CD14-positive monocyte (primary cell): ENCODE measurements around the gene CTDSPL. TPM values are rescaled to one million over a fixed set of nuclear protein-coding genes. Genes with fewer than 3 reads are reported as not detected.

ENCODE experiments used
- DNase-seq, 3 donors: peaks; one replicate each; pipeline ENCODE4 v3.0.0-alpha.2; 2011 to 2022
- H2AFZ ChIP-seq: 2 replicates; pipeline ENCODE4 v1.6.0; 2012; ENCODE audit warnings: mild to moderate bottlenecking, low read depth, low read length, inconsistent platforms; ENCODE audit not compliant: insufficient read depth, poor library complexity, severe bottlenecking
- H3K27ac ChIP-seq, 2 donors: 1 replicate in 1 of 2; 2 replicates in 1 of 2; pipeline ENCODE4 v1.5.1; 2012 to 2013; ENCODE audit warnings: low read length in 2 of 2, control low read depth in 1 of 2, inconsistent platforms in 1 of 2, low read depth in 1 of 2, mild to moderate bottlenecking in 1 of 2
- H3K27me3 ChIP-seq, 2 donors: one replicate each; pipeline versions ENCODE4 v1.6.0 to v1.6.1; 2011 to 2013; ENCODE audit warnings: low read length in 2 of 2; ENCODE audit not compliant: control insufficient read depth in 2 of 2, insufficient read depth in 2 of 2
- H3K36me3 ChIP-seq, 2 donors: replicated peaks in 1 of 2; 1 replicate in 1 of 2; 2 replicates in 1 of 2; pipeline versions ENCODE4 v1.5.1 to v1.6.1; 2012 to 2013; ENCODE audit warnings: low read length in 2 of 2, control low read depth in 1 of 2, inconsistent platforms in 1 of 2, mild to moderate bottlenecking in 1 of 2; ENCODE audit not compliant: insufficient read depth in 2 of 2, control insufficient read depth in 1 of 2
- H3K4me1 ChIP-seq, 2 donors: 1 replicate in 1 of 2; 2 replicates in 1 of 2; pipeline versions ENCODE4 v1.5.1 to v1.6.1; 2012 to 2013; ENCODE audit warnings: low read length in 2 of 2, control low read depth in 1 of 2, inconsistent platforms in 1 of 2, mild to moderate bottlenecking in 1 of 2, moderate library complexity in 1 of 2; ENCODE audit not compliant: insufficient read depth in 2 of 2, control insufficient read depth in 1 of 2
- H3K4me2 ChIP-seq: replicated peaks from 2 replicates; pipeline ENCODE3; 2012; ENCODE audit warnings: low read length, moderate library complexity, mild to moderate bottlenecking; ENCODE audit not compliant: poor library complexity, severe bottlenecking; ENCODE audit errors: extremely low read depth
- H3K4me3 ChIP-seq, 3 experiments: fragments of 200-600 bp in 1 of 3; sonication (generic) in 1 of 3; replicated peaks in 1 of 3; 1 replicate in 2 of 3; 2 replicates in 1 of 3; pipeline ENCODE4 v1.5.1; 2011 to 2013; ENCODE audit warnings: low read length in 3 of 3, mild to moderate bottlenecking in 3 of 3, control low read depth in 2 of 3, low read depth in 2 of 3, inconsistent platforms in 1 of 3, moderate library complexity in 1 of 3
- H3K79me2 ChIP-seq: 2 replicates; pipeline ENCODE4 v1.6.0; 2012; ENCODE audit warnings: mild to moderate bottlenecking, control low read depth, inconsistent platforms, low read length, moderate library complexity; ENCODE audit not compliant: insufficient read depth
- H3K9ac ChIP-seq: 2 replicates; pipeline ENCODE4 v1.6.0; 2017; ENCODE audit warnings: low read length, mild to moderate bottlenecking; ENCODE audit not compliant: insufficient read depth, poor library complexity, severe bottlenecking
- H3K9me3 ChIP-seq, 2 donors: replicated peaks in 1 of 2; 1 replicate in 1 of 2; 2 replicates in 1 of 2; pipeline versions ENCODE4 v1.5.1 to v1.6.1; 2012 to 2013; ENCODE audit warnings: low read length in 2 of 2, control low read depth in 1 of 2; ENCODE audit not compliant: control insufficient read depth in 1 of 2, insufficient read depth in 1 of 2
- H4K20me1 ChIP-seq: 2 replicates; pipeline ENCODE4 v1.6.0; 2012; ENCODE audit warnings: mild to moderate bottlenecking, low read length, control low read depth, moderate library complexity; ENCODE audit not compliant: insufficient read depth
- H3K27ac Mint-ChIP-seq, 7 donors: one replicate each; pipeline ENCODE4 v1.8.0; 2020; ENCODE audit warnings: mild to moderate bottlenecking in 7 of 7, mixed read lengths in 7 of 7, moderate library complexity in 6 of 7, inconsistent platforms in 2 of 7
- H3K27me3 Mint-ChIP-seq, 3 donors: one replicate each; pipeline ENCODE4 v1.8.0; 2021 to 2022; ENCODE audit warnings: low read depth in 3 of 3, mild to moderate bottlenecking in 3 of 3, mixed read lengths in 3 of 3, moderate library complexity in 3 of 3, inconsistent platforms in 1 of 3
- H3K36me3 Mint-ChIP-seq, 2 donors: one replicate each; pipeline ENCODE4 v1.8.0; 2020; ENCODE audit warnings: mixed read lengths in 2 of 2, inconsistent platforms in 1 of 2, mild to moderate bottlenecking in 1 of 2
- H3K4me1 Mint-ChIP-seq: one replicate; pipeline ENCODE4 v1.8.0; 2020; ENCODE audit warnings: mild to moderate bottlenecking, mixed read lengths
- H3K4me3 Mint-ChIP-seq, 2 donors: one replicate each; pipeline ENCODE4 v1.8.0; 2020; ENCODE audit warnings: mild to moderate bottlenecking in 2 of 2, mixed read lengths in 2 of 2, moderate library complexity in 1 of 2
- H3K9me3 Mint-ChIP-seq, 7 donors: one replicate each; pipeline ENCODE4 v1.8.0; 2020 to 2022; ENCODE audit warnings: mixed read lengths in 7 of 7, mild to moderate bottlenecking in 6 of 7, moderate library complexity in 6 of 7, inconsistent platforms in 2 of 7
- WGBS: methylation state at CpG from one replicate; pipeline ENCODE4 v1.1.5; 2013; ENCODE audit warnings: missing lambda C conversion rate; ENCODE audit not compliant: insufficient coverage; 5-methylcytosine and 5-hydroxymethylcytosine counted together
- intact Hi-C, 2 donors: fragments of 100-400 bp; cut with micrococcal nuclease; formaldehyde crosslinking; loops; one replicate each; pipeline versions ENCODE4 v1.15.0 to v1.15.1; 2023
- polyA plus RNA-seq, 3 donors: library from polyadenylated mRNA; depleted of rRNA in 1 of 3; unstranded in 2 of 3; stranded (reverse) in 1 of 3; fragments of 300-500 nt in 2 of 3; fragments of >200 nt in 1 of 3; fragmentation: Illumina TruSeq in 2 of 3; gene quantifications; 1 replicate in 2 of 3; 2 replicates in 1 of 3; pipeline ENCODE4 v1.2.3, GENCODE V29; 2012 to 2021
- TF ChIP-seq, protein P1 (sequence below): fragments of 200-600 bp; IDR thresholded peaks from one replicate; pipeline ENCODE4 v1.8.0; 2022; ENCODE audit warnings: antibody characterized with exemption, mild to moderate bottlenecking

The CTDSPL gene
- polyA plus RNA-seq, 3 donors = 0.15 to 0.69 (median 0.33) TPM

DNA sequence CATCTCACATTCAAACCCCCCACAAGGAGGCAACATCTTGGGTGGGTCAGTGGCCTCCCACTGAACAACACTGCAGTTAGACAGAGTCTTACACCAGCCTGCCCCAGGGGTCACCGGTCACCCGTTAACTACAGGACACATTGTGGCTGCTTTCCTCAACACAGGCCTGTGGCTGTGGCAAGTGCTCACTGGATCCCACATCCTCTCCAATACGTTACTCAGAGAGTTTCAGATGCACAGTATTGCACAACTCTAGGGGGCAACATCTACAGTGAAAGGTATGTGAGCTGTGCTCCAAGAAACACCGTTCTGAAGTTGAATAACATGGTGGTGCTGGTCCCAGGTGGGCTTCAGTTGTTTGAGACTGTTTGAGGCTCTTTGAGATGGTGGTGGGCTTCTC, 41.0 kb downstream of the CTDSPL start:
- Histone ChIP-seq H3K27me3 (no peaks in the 10 kb centered on the region), H3K4me1 (no peaks in the 10 kb centered on the region), H3K9me3 (no peaks in the 10 kb centered on the region), H3K9ac (no peak overlapping the region), H3K4me2 (no peak overlapping the region), H3K27ac (no peak overlapping the region), H4K20me1 (no peaks in the 10 kb centered on the region), H2AFZ (no peak overlapping the region), H3K36me3 (no peaks in the 10 kb centered on the region), H3K4me3 (no peak overlapping the region), H3K79me2 (no peaks in the 10 kb centered on the region)
- DNase-seq = no peak
- Mint-ChIP-seq H3K9me3 (no peaks in the 10 kb centered on the region), H3K4me1 (peaks cover 23% of the 10 kb centered on the region), H3K27me3 (no peaks in the 10 kb centered on the region), H3K36me3 (no peaks in the 10 kb centered on the region), H3K4me3 (no peak overlapping the region), H3K27ac (peak overlapping the region in 1 of 7 donors; percentile 79)
- WGBS = 0% methylated on average over 2 of the region's 4 CpGs
- TF ChIP-seq, protein P1, sequence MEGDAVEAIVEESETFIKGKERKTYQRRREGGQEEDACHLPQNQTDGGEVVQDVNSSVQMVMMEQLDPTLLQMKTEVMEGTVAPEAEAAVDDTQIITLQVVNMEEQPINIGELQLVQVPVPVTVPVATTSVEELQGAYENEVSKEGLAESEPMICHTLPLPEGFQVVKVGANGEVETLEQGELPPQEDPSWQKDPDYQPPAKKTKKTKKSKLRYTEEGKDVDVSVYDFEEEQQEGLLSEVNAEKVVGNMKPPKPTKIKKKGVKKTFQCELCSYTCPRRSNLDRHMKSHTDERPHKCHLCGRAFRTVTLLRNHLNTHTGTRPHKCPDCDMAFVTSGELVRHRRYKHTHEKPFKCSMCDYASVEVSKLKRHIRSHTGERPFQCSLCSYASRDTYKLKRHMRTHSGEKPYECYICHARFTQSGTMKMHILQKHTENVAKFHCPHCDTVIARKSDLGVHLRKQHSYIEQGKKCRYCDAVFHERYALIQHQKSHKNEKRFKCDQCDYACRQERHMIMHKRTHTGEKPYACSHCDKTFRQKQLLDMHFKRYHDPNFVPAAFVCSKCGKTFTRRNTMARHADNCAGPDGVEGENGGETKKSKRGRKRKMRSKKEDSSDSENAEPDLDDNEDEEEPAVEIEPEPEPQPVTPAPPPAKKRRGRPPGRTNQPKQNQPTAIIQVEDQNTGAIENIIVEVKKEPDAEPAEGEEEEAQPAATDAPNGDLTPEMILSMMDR = no peak
- intact Hi-C loops = no loop called here

DNA sequence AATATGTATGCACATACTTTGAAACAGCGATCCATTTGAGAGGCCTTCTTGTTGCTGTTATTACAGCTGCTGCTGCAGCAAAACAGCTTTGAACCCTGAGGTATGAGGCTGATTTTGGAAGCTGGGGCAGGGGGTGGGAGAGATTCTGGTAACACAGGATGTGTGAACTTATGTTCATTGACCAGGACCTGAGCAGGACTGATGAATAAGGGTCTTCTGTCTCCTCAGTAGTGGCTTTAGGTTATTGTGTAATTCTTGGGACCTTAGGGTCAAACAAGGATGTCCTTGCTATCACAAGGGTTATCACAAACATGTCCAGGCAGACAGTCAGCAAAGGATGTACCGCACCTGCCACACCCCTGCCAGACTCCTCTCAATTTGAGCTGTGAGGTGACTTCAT, 41.6 kb downstream of the CTDSPL start:
- Mint-ChIP-seq H3K36me3 (no peaks in the 10 kb centered on the region), H3K9me3 (no peaks in the 10 kb centered on the region), H3K27ac (no peak overlapping the region), H3K4me1 (peaks cover 23% of the 10 kb centered on the region), H3K27me3 (no peaks in the 10 kb centered on the region), H3K4me3 (no peak overlapping the region)
- Histone ChIP-seq H4K20me1 (no peaks in the 10 kb centered on the region), H3K9ac (no peak overlapping the region), H3K4me2 (no peak overlapping the region), H3K79me2 (no peaks in the 10 kb centered on the region), H3K27ac (no peak overlapping the region), H3K4me3 (no peak overlapping the region), H2AFZ (no peak overlapping the region), H3K4me1 (no peaks in the 10 kb centered on the region), H3K27me3 (no peaks in the 10 kb centered on the region), H3K36me3 (no peaks in the 10 kb centered on the region), H3K9me3 (no peaks in the 10 kb centered on the region)
- intact Hi-C loops = no loop called here
- WGBS = 97% methylated on average over 2 of the region's 2 CpGs
- TF ChIP-seq, protein P1 = no peak
- no peak for DNase-seq
